Activated effector memory CD4-positive, alpha-beta T cell treated with Interleukin-2 at 50 U/mL for 16 hours (primary cell): ENCODE measurements around the gene BANP.
"Not testable (repeated sequence)": the region's sequence is repeated elsewhere in the genome, so short reads cannot be mapped to it uniquely, and the experiment has no call there.

Source experiments
- DNase-seq: peaks from one replicate; pipeline ENCODE4 v3.0.0-alpha.2; 2020

BANP gene

GRCh38 chr16:88113545-88114045, 162.4 kb downstream of the BANP start:
- no peak for DNase-seq

GRCh38 chr16:88114541-88115228, 163.5 kb downstream of the BANP start:
- not testable (repeated sequence) for DNase-seq

- DNase-seq = no peak
Observed at GRCh38 chr16:88116121-88116520, 164.9 kb downstream of the BANP start.

- no peak for DNase-seq
Observed at GRCh38 chr16:88117476-88117868, 166.2 kb downstream of the BANP start.

GRCh38 chr16:88118376-88118775, 167.1 kb downstream of the BANP start:
- no peak for DNase-seq

GRCh38 chr16:88118852-88119741, 167.9 kb downstream of the BANP start:
- not testable (repeated sequence) for DNase-seq

GRCh38 chr16:88119881-88120751, 168.9 kb downstream of the BANP start:
- DNase-seq = not testable (repeated sequence)

GRCh38 chr16:88120812-88121211, 169.6 kb downstream of the BANP start:
- no peak for DNase-seq

- DNase-seq = not testable (repeated sequence)
Observed at GRCh38 chr16:88121391-88121790, 170.2 kb downstream of the BANP start.

- DNase-seq = no peak
Observed at GRCh38 chr16:88121886-88122580, 170.8 kb downstream of the BANP start.
